Stimulated activated CD8-positive, alpha-beta memory T cell treated with anti-CD3 and anti-CD28 coated beads, Interleukin-12 subunit alpha, Interleukin-12 subunit beta, amount 100 ng/mL, for 4 hours (primary cell): ENCODE data around the gene PACS2.
"Not testable (repeated sequence)": the region's sequence is repeated elsewhere in the genome, so short reads cannot be mapped to it uniquely, and the experiment has no call there.

ENCODE experiments used
- DNase-seq: peaks from one replicate; pipeline ENCODE4 v3.0.0-alpha.2; 2020; ENCODE audit warnings: low read depth

PACS2 gene

DNA sequence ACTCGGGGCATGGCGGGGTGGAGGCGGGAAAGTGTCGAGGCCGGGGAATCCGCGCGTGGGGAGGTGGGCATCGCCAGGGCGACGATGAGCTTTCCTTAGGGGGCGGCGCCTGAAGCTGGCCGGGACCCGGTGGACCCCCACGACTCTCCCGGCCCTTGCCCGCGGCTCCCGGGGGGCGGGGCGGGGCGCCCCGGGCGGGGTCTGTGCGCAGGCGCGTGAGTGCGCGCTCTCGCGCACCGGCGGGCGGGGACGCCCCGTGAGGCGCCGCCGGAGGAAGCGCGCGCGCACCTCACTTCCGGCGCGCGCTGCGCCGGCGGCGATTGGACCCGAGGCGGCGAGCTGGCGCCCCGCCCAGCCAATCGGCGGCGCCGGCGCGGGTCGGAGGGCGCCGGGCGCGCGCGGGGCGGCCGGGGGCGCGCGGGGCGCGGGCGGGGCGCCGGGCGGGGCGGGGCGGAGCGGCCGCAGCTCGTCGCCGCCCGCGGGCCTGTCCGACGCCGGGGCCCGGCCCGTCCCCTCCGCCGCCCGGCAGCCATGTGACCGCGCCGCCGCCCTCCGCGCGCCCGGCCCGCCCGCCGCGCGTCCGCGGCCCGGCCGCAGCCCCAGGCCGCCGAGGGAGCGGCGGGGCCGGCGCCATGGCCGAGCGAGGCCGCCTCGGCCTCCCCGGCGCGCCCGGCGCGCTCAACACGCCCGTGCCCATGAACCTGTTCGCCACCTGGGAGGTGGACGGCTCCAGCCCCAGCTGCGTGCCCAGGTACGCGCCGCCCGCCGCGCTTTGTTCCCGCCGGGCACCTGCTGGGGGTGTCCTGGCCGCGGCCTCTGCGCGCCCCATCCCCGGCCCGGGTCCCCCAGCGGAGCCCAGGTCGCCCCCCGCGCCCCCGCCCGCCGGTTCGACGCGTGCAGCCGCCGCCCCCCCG is at the start of gene PACS2:
TSS of gene PACS2 (plus strand) at position 462 of the 914 bp plus-strand sequence. CDS start at position 633, 171 bp downstream.
- DNase-seq = peak; percentile 70

DNA sequence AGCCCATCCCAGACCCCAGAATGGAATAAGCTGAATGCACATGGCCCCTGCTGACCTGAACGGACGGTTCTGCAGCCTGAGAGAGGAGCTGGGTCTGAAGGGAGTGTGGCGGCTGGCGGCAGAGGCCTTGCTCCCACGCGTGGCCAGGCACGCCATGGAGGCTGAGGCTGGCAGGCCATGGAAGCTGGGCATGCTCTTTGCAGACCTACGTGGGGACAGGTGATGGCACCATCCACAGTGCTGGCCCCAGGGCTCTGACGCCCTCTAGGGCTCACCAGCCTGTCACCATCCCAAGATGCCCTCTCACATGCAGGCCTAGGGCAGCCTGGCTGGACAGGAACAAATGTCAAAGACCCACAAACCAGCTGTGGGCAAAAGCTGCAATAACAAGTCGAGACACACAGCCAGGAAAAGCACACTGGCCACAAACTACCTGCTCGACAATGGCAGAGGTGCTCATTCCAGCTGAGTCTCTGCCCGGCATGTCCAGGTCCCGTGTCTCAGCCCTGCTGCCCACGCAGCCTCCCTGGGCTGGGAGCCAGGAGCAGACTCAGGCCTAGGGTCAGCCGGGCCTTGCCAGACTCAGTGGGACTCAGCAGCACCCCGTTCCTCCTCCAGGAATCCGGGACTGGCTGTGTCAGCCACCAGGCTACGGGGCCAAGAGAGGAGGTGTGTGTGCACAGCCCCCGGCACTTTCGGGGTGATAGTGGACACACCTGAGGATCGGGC is 46.6 kb upstream of the PACS2 start:
- no peak for DNase-seq

DNA sequence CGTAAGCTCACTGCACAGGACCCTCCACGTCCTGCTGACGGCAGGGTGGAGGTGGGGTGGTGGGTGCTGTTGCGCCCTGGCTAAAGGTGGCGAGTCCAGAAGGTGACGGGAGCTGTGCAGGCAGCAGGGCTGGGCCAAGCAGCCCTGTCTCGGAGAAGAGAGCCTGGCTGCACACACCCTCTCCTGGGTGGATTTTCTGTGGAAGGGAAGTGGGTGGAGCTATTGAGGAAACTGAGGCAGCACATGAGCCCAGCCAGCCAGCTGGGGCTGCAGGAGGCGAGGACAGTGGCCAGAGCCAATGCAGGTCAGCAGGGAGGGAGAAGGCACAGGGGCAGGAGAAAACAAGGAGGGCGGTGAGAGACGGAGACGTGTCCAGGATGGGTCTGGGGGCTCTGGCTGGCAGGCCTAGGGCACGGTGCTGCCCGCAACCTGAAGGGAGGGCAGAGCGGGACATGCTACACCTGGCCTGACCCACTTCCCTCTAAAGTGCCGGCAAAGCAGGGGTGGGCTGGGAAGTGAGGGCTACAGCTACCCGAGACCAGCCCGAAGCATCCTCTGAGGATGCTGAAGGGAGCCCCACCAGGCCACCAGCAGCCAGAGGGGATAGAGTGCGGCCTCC is 45.7 kb upstream of the PACS2 start:
- no peak for DNase-seq

DNA sequence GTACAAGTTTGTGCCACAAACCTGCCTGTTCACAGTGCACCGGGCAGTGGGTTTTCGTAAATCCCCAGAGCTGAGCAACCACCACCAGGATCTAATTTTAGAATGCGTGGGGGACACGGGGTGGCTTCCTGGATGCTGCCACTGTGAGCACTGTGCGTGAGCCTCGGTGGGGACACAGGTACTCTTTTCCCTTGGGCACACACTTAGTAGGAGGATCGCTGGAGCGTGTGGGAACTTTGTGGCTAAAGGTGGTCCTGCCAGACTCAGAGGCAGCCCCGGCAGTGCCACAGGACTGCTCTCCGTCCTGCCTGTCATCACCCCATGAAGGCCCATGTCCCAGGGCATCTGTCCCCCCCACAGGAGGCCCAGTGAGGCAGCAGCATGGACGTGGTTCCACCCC is 45.1 kb upstream of the PACS2 start:
- no peak for DNase-seq

DNA sequence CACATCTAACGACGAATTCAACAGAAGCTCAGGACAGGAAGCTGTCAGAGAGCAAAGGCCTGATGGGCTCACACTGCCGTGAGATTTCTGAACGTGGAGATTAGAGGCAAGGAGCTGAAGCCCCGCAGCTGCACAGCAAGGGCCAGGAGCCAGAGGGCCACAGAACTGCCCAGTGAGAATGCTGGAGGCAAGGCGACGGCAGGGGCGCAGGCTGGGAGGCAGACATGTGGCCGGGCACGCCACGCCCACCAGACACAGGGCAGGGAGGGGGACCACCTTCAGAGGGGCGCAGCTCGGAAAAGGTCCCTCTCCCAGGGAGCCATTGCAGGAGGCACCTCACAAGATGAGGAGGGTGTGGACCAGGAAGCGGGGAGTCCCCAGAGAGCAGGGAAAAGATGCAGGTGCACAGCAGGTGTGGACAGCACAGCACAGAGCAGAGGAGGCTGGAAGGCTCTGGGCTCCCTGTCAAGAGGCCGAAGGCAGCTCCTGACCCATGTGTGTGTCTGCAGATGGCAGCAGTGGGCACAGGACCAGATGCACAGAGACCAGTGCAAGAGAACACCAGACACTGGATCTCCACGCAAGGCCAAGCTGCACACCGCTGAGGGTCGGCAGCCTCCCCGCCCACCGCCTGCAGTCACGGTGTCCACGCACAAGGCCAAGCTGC is 43.2 kb upstream of the PACS2 start:
- no peak for DNase-seq

DNA sequence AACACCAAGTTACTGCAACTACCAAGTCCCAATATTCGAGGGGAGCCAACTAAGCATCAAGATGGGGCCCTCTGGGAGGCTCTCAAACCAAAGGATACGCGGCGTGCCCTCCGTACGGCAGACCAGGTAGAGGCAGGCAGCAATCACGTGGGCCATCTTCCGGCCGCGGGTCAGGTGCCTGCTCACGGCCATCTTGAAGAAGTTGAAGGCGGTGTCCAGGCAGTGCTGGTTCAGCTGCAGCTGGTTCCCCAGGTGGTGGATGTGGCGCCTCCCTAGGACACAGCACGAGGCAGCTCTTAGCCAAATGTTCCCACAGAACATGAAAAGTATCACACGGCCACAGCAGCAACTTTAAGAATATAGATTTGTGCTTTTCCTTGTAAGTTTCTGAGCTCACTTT is 41.9 kb upstream of the PACS2 start:
- no peak for DNase-seq

DNA sequence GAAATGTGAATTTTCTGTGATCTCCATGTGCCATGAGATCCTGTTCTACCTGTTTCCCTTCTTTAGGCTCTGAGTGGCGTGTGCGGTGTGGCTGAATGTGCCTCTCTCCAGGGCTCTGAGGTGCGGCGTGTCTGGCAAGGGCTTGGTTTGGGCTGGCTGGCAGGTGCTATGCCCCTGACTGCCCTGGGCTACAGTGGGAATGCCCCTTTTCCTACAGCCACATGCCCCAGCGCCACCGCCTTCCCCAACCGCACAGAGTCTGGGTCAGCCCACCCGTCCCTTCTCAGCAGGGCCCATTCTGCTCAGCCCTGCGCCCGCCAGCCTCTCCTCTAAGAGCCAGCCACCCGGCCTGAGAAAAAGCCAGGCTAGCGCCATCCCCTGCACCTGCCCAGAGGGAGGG is 41.5 kb upstream of the PACS2 start:
- DNase-seq = no peak

DNA sequence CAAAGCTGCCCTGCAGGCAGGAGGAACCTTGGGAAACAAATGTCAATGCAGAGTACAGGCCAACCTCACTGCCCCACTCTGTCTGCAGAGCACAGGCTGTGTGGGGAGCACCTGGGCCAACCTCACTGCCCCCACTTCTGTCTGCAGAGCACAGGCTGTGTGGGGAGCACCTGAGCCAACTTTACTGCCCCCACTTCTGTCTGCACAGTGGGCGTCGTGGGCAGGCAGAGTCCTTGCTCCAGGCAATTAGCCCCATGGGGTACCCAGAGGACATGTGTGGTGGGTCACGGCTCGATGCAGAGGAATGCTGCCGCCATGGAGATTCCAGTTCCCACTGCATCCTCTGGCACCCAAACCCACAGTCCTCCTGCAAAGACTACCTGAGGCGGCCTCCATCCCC is 39.9 kb upstream of the PACS2 start:
- no peak for DNase-seq

DNA sequence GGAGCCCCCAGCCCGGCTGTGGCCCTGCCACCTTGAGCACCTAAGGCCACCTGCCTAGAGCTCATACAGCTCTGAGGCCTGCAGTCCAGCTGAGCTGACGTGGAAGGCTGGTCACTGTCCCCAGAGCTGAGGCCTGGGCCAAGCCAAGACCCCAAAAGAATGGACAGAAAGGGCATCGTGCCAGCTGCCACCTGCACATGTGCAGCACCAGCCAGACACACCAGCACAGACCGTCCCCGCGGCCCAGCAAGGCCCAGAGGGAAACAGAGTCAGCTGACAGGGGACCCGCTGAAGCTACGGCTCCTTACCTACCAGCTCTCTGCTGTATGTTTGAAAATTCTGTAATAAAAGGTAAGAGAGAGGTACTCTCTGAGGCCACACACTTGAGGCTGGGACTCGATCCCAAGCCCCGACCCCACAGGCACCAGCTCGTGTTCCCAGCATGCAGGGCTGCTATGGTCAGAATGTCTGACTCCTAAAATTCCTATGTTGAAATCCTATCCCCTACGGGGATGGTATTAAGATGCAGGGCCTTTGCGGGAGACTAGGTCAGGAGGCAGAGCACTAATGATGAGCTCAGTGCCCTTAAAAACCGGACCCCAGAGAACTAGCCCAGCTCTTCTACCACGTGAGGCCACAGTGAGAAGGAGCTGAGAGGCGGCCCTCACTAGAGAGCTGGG is 39.1 kb upstream of the PACS2 start:
- no peak for DNase-seq

DNA sequence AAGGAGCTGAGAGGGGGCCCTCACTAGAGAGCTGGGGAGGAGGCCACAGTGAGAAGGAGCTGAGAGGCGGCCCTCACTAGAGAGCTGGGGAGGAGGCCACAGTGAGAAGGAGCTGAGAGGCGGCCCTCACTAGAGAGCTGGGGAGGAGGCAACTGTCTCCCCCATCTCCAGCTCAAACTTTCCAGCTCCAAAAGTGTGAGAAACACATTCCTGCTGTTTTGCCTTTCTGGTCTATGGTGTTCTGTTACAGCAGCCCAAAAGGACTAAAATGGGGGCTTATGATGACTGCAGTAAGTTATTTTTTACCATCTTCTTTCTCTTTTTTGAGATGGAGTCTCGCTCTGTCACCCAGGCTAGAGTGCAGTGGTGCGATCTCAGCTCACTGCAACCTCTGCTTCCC is 37.1 kb upstream of the PACS2 start:
- DNase-seq = not testable (repeated sequence)

DNA sequence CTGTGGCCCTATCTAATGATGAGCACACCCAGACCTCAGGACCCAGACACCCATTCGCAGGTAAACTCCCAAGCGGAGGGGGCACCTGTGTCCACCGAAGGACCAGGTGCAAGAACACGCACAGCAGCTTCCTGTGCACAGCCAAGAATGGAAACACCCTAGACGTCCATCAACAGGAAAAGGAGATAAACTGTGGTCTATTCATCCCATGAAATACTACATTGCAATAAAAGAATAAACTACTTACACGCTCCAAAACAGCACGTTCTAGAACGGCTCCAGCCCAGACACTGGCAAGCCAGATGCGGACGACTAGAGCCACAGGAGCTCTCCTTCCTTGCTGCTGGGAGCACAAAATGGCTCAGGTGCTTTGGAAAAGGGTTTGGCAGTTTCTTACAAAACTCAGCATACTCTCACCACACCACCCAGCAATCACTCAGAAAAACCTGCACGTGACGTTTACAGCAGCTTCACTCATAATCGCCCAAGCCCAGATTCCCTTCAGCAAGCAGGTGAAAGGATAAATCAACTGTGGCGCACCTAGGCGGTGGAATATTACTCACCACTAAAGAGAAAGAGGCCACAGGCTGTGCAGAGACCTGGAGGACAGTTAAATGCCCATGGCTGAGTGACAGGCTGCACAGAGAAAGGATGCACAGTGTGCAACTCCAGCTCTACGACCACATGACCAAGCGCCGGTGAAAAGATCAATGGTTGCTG is 34.7 kb upstream of the PACS2 start:
- DNase-seq = no peak

DNA sequence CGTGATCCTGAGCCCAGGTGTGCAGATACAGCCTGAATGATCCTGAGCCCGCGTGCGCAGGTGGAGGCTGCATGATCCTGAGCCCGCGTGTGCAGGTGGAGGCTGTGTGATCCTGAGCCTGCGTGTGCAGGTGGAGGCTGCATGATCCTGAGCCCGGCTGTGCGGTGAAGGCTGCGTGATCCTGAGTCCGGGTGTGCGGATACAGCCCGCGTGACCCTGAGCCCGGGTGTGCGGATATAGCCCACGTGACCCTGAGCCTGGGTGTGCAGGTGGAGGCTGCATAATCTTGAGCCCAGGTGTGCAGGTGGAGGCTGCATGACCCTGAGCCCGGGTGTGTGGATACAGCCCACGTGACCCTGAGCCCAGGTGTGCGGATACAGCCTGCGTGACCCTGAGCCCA is 34.0 kb upstream of the PACS2 start:
- DNase-seq = no peak

DNA sequence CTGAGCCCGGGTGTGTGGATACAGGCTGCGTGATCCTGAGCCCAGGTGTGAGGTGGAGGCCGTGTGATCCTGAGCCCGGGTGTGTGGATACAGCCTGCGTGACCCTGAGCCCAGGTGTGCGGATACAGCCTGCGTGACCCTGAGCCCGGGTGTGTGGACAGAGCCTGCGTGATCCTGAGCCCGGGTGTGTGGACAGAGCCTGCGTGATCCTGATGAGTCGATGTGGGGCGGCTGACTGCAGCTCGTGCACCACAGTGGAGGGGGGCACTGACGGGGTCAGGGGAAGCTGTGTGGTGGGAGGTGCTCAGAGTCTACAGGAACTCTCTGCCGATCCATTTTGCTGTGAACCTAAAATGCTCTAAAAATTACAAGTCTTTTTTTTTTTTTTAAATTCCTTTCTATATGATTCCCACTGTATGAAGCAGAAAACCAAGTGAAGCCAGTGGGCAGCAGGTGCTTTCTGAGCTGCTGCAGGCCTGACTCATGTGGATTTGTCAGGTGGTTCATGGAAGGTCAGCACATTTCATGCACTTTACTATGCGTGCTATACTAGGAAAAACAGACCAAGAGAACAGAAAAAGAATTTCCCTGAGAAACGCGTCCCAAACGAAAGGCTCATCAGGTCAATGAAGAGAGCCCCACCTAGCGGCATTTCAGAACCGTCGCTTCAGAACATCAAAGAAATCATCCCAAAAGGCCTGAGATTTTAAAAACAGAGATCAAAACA is 33.0 kb upstream of the PACS2 start:
- no peak for DNase-seq

DNA sequence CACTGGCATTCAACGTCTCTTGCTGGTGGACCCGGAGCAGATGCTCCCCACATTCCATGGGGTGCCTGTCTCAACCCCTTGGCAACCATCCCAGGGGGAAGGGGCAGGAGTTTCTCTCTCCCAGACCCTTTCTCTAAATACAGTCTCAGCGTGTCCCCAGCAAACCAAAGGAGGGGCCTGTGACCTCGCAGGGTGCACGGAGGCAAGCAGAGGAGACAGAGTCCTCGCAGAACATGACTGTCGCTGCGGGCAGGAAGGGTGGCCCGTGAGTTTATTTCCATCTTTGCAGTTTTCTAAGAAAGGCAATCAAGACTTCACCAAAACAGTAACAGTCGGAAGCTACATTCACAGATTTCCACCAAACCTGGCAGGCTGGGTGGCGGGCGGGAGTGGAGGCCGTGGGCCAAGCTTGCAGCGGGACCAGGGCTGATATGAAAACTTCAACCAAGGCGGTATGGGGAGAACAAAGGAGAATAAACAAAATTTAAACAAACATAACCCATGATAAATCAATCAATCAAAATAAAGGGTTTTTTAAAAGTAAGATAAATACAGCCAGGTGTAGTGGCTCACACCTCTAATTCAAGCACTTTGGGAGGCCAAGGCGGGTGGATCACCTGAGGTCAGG is 32.3 kb upstream of the PACS2 start:
- DNase-seq = no peak

DNA sequence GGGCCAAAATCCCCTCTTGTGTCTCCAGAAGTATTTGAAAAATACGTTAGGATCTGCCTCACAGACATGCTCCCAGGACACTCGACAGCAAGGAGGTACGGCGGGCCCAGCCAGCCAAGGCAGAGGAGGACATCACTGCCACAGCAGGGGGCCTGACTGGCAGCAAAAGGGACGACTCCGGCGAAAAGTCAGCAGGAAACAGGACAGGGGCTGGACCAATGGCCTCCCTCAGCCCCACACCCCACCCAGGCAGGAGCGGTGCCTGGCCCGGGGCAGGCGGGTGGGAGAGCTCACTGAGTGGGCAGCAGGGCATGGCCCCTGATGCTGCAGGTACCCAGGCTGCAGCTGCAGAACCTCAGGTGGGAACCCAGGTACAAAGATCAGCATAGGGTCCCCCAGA is 31.5 kb upstream of the PACS2 start:
- DNase-seq = no peak

DNA sequence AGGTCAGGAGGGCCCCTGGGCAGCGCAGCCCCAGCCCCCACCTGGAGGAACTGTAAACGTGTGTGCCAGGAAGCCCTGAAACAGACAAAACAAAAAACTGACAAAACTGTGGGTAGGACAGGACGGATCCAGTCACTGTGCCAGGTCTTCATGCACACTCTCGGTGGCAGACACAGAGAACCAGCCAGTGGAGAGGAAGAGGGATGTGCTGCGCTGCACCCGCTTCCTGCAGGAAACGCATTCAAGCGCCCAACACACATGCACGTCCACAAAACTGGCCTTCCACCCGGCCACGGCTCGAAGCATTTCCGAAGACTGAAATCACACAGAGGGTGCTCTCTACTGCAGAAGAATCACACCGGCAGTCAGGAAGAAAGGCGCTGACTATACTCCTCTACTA is 30.6 kb upstream of the PACS2 start:
- no peak for DNase-seq

DNA sequence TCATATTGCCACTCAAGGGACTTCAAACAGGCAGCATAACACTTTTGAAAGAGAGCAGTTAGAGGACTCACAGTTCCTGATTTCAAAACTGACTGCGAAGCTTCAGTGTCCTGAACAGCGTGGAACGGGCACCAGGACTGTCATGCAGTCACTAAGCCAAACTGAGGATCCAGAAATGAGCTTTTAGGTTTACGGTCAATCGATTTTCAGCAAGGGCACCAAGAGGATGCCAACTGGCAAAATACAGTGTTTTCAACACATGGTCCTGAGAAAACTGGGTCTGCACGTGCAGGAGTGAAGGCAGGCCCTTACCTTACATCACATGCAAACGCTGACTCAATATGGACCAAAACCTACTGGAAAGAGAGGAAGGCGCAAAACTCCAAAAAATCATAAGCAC is 29.4 kb upstream of the PACS2 start:
- no peak for DNase-seq

DNA sequence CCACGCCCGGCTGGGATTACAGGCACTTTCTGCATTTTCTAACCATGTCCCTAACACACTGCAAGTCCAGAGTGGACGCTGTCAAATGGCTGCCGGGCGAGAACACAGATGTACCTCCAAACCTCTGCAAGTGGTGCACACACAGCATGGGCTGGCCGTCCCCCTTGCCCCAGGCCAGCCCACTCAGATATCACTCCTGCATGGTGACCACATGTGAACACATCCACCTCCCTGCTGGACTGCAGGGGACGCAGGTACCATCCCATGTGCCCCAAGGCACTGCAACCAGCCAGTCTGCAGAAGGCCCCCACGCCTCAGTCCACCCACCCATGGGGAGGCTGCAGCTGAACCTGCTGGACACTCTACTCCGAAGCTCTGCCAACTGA is 27.8 kb upstream of the PACS2 start:
- DNase-seq = no peak

DNA sequence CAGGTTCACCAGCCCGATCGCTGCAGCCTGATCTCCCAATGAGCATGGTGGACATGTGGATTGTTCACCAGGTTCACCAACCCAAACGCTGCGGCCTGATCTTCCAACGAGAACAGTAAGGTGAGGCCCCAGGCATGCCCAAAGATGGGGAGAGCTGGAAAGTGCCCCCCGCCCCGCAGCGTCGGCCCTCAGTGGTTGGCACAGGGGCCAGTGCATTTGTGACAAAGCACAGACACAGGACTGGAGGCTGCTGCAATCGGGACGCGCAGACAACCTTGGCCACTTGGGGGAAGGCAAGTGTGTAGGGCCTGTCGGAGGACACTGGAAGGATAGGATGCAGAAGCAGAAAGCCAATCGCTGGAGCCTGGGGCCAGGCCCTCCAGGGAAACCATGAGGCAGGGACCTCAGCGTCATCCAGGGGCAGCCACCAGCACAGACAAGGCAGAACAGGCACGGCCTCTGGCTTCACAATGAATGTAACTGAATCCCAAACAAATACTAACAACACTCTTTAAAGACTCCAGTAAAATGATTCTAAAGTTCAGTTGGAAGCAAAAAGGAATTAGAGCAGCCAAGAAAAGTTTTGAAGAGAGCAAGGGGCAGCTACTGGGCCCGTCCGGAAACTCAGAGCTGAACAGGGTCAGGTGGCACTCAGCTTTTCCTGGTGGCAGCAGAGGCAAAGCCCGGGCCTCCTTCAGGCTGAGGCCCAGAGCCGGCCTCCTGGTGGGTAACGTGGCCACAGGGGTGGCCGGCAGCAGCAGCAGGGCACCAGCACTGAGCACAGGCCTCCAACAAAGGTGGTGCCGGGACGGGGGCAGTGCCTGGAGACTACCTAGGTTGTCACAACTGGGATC is 27.1 kb upstream of the PACS2 start:
- no peak for DNase-seq
